Left lung (tissue), 10 donors: ENCODE results near the gene EIF3D. TPM values are rescaled to one million over a fixed set of nuclear protein-coding genes. Genes with fewer than 3 reads are reported as not detected.

Source experiments
- ATAC-seq: fragments of 200-7000 bp; cut with Tn5 transposase; one replicate; pipeline ENCODE4 v1.9.1; 2020; ENCODE audit warnings: moderate library complexity
- DNase-seq, 4 donors: peaks; one replicate each; pipeline ENCODE4 v3.0.0-alpha.2; 2013 to 2020
- H3K27ac ChIP-seq, 2 donors: fragments of 200-600 bp; sonication (generic) in 1 of 2; one replicate each; pipeline versions ENCODE4 v1.5.0 to v1.8.0; 2020 to 2021
- H3K27me3 ChIP-seq, 2 donors: fragments of 200-600 bp; sonication (generic) in 1 of 2; one replicate each; pipeline versions ENCODE4 v1.5.0 to v1.8.0; 2020 to 2021
- H3K36me3 ChIP-seq, 2 donors: fragments of 200-600 bp; sonication (generic) in 1 of 2; one replicate each; pipeline versions ENCODE4 v1.5.0 to v1.8.0; 2020 to 2021
- H3K4me1 ChIP-seq, 2 donors: fragments of 200-600 bp; one replicate each; pipeline ENCODE4 v1.8.0; 2021
- H3K4me3 ChIP-seq, 2 donors: fragments of 200-600 bp; sonication (generic) in 1 of 2; one replicate each; pipeline versions ENCODE4 v1.5.0 to v1.8.0; 2020 to 2021; ENCODE audit warnings: mild to moderate bottlenecking in 1 of 2
- H3K9me3 ChIP-seq, 2 donors: fragments of 200-600 bp; sonication (generic) in 1 of 2; one replicate each; pipeline versions ENCODE4 v1.5.0 to v1.8.0; 2020 to 2021
- intact Hi-C, 2 donors: fragments of 100-400 bp; cut with DNase I; formaldehyde crosslinking; loops; one replicate each; pipeline versions ENCODE4 v1.11.2 to v1.14.2; 2022
- polyA plus RNA-seq, 6 donors: library from polyadenylated mRNA; unstranded; fragments of 120-200 nt; gene quantifications; one replicate each; pipeline ENCODE4 v1.2.1, GENCODE V29; 2013; ENCODE audit not compliant: insufficient read length in 6 of 6
- total RNA-seq, 2 donors: library from RNA; stranded (reverse); fragmentation: NEBNext Ultra II Directional; extraction: Animal tissue kit (Norgen Biotek cat#: 25700); gene quantifications; one replicate each; pipeline ENCODE4 v1.2.1, GENCODE V29; 2021
- TF ChIP-seq, protein P1 (sequence below), 2 donors: fragments of 200-600 bp; sonication (generic) in 1 of 2; IDR thresholded peaks; one replicate each; pipeline versions ENCODE4 v1.5.0 to v1.8.0; 2021; ENCODE audit warnings: antibody characterized with exemption in 2 of 2
- donor health status: DM: no; HTN: yes; CAD: no.
- donor health status: DM: no; HTN: no; CAD: no.

EIF3D gene
- total and polyA plus RNA-seq, 8 donors: 116 to 294 (median 273) TPM

- intact Hi-C loops: loop anchor here in 1 of 2 donors (10.0 kb wide), 1 partner anchor 292 kb away; no protein-coding TSS in a partner anchor
- no peak overlapping the region for H3K4me3 ChIP-seq
- TF ChIP-seq, protein P1, sequence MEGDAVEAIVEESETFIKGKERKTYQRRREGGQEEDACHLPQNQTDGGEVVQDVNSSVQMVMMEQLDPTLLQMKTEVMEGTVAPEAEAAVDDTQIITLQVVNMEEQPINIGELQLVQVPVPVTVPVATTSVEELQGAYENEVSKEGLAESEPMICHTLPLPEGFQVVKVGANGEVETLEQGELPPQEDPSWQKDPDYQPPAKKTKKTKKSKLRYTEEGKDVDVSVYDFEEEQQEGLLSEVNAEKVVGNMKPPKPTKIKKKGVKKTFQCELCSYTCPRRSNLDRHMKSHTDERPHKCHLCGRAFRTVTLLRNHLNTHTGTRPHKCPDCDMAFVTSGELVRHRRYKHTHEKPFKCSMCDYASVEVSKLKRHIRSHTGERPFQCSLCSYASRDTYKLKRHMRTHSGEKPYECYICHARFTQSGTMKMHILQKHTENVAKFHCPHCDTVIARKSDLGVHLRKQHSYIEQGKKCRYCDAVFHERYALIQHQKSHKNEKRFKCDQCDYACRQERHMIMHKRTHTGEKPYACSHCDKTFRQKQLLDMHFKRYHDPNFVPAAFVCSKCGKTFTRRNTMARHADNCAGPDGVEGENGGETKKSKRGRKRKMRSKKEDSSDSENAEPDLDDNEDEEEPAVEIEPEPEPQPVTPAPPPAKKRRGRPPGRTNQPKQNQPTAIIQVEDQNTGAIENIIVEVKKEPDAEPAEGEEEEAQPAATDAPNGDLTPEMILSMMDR (IDR thresholded peaks at IDR 0.05): peak; percentile 35 to 51
- H3K27me3 ChIP-seq: no peaks in the 10 kb centered on the region
- H3K27ac ChIP-seq: no peak overlapping the region
- no peaks in the 10 kb centered on the region for H3K9me3 ChIP-seq
- peaks cover 0 to 5% of the 10 kb centered on the region in 2 donors for H3K4me1 ChIP-seq
- H3K36me3 ChIP-seq: peaks cover 0 to 16% of the 10 kb centered on the region in 2 donors
- ATAC-seq: no peak
- DNase-seq: peak in 1 of 4 donors; percentile 36
These were observed 42.2 kb downstream of the EIF3D start for GRCh38 chr22:36486619-36487384.

- H3K27ac ChIP-seq: peak within 1 kb of the TSS; percentile 99
- intact Hi-C loops: loop anchor here in 1 of 2 donors (10.0 kb wide), 1 partner anchor 287 kb away; no protein-coding TSS in a partner anchor
- peak within 1 kb of the TSS; percentile 73 to 77 for H3K4me3 ChIP-seq
- H3K27me3 ChIP-seq: no peaks in the 10 kb centered on the region
- DNase-seq (peak; percentile 97), ATAC-seq (peak; percentile 96)
- peaks cover 0 to 26% of the 10 kb centered on the region in 2 donors for H3K4me1 ChIP-seq
- H3K36me3 ChIP-seq: peaks cover 0 to 37% of the 10 kb centered on the region in 2 donors
- H3K9me3 ChIP-seq: no peaks in the 10 kb centered on the region
- TF ChIP-seq, protein P1 (IDR thresholded peaks at IDR 0.05): no peak
These were observed 47.4 kb downstream of the EIF3D start, which contains the start of gene TXN2 for GRCh38 chr22:36481393-36482168. TXN2 (minus strand) TSS chr22:36481640; CDS start chr22:36480837, 803 bp downstream.

- Histone ChIP-seq H3K4me3 (peak overlapping the region; percentile 73 to 77), H3K4me1 (peaks cover 0 to 26% of the 10 kb centered on the region in 2 donors), H3K9me3 (no peaks in the 10 kb centered on the region), H3K27ac (peak overlapping the region; percentile 99), H3K27me3 (no peaks in the 10 kb centered on the region), H3K36me3 (peaks cover 0 to 43% of the 10 kb centered on the region in 2 donors)
- intact Hi-C loops: loop anchor here in 1 of 2 donors (10.0 kb wide), 1 partner anchor 286 kb away; no protein-coding TSS in a partner anchor
- DNase-seq (no peak), ATAC-seq (no peak)
- TF ChIP-seq, protein P1 (IDR thresholded peaks at IDR 0.05): no peak
These were observed 48.0 kb downstream of the EIF3D start for GRCh38 chr22:36480941-36481392.

GRCh38 chr22:36478966-36479365 lies 50.0 kb downstream of the EIF3D start:
- intact Hi-C loops: no loop called here
- ATAC-seq (no peak), DNase-seq (no peak)
- no peaks in the 10 kb centered on the region for H3K27me3 ChIP-seq
- H3K4me1 ChIP-seq: peaks cover 0 to 36% of the 10 kb centered on the region in 2 donors
- H3K9me3 ChIP-seq: no peaks in the 10 kb centered on the region
- no peak overlapping the region for H3K4me3 ChIP-seq
- TF ChIP-seq, protein P1 (IDR thresholded peaks at IDR 0.05): no peak
- H3K27ac ChIP-seq: no peak overlapping the region
- peaks cover 0 to 63% of the 10 kb centered on the region in 2 donors for H3K36me3 ChIP-seq
